Keratinocyte (primary cell): ENCODE results near the gene STK24. TPM values are rescaled to one million over a fixed set of nuclear protein-coding genes. Genes with fewer than 3 reads are reported as not detected.
A peak's percentile ranks its signal among the peaks of the same experiment; 100 is the strongest.

Source experiments
- DNase-seq: peaks from one replicate; pipeline ENCODE4 v3.0.0-alpha.2; 2011; ENCODE audit warnings: low read depth, missing footprints, low spot score
- FAIRE-seq: peaks from 2 replicates; lab custom pipeline; 2011; peaks lifted over from hg19 to GRCh38; lab: Jason Lieb, UNC
- H2AFZ ChIP-seq: 2 replicates; pipeline ENCODE4 v1.6.0; 2012; ENCODE audit warnings: low read length, control low read depth, inconsistent platforms; ENCODE audit not compliant: control insufficient read depth
- H3K27ac ChIP-seq: 2 replicates; pipeline ENCODE4 v1.5.1; 2011; ENCODE audit warnings: low read length; ENCODE audit not compliant: control insufficient read depth, insufficient read depth
- H3K27me3 ChIP-seq: 3 replicates; pipeline ENCODE4 v1.6.0; 2011; ENCODE audit warnings: low read length; ENCODE audit not compliant: control insufficient read depth, insufficient read depth; ENCODE audit errors: extremely low read depth
- H3K36me3 ChIP-seq, 2 experiments: 2 replicates in 1 of 2; 3 replicates in 1 of 2; pipeline ENCODE4 v1.5.1; 2011; ENCODE audit warnings: low read length in 2 of 2, mild to moderate bottlenecking in 1 of 2; ENCODE audit not compliant: control insufficient read depth in 2 of 2, insufficient read depth in 2 of 2; ENCODE audit errors: extremely low read depth in 1 of 2
- H3K4me1 ChIP-seq: 3 replicates; pipeline ENCODE4 v1.5.1; 2011; ENCODE audit warnings: low read length; ENCODE audit not compliant: control insufficient read depth, insufficient read depth; ENCODE audit errors: extremely low read depth
- H3K4me2 ChIP-seq: 3 replicates; pipeline ENCODE4 v1.6.0; 2011; ENCODE audit warnings: low read depth, low read length; ENCODE audit not compliant: control insufficient read depth, insufficient read depth; ENCODE audit errors: extremely low read depth
- H3K4me3 ChIP-seq, 3 experiments: fragments of 200-600 bp in 1 of 3; sonication (generic) in 1 of 3; 2 replicates in 2 of 3; 3 replicates in 1 of 3; pipeline ENCODE4 v1.5.1; 2011 to 2016; ENCODE audit warnings: low read length in 3 of 3, mild to moderate bottlenecking in 3 of 3, control low read depth in 2 of 3, inconsistent platforms in 1 of 3, low read depth in 1 of 3, mixed read lengths in 1 of 3, mixed run types in 1 of 3, moderate library complexity in 1 of 3; ENCODE audit not compliant: control insufficient read depth in 2 of 3, insufficient read depth in 2 of 3; ENCODE audit errors: extremely low read depth in 1 of 3
- H3K79me2 ChIP-seq: 2 replicates; pipeline ENCODE4 v1.6.0; 2012; ENCODE audit warnings: low read length; ENCODE audit not compliant: control insufficient read depth, insufficient read depth
- H3K9ac ChIP-seq: 3 replicates; pipeline ENCODE4 v1.6.0; 2011; ENCODE audit warnings: low read length; ENCODE audit not compliant: control insufficient read depth, insufficient read depth; ENCODE audit errors: extremely low read depth
- H3K9me1 ChIP-seq: 3 replicates; pipeline ENCODE4 v1.6.0; 2011; ENCODE audit warnings: low read length; ENCODE audit not compliant: control insufficient read depth, insufficient read depth; ENCODE audit errors: extremely low read depth
- H3K9me3 ChIP-seq: 2 replicates; pipeline ENCODE4 v1.5.1; 2012; ENCODE audit warnings: low read depth, low read length; ENCODE audit not compliant: control insufficient read depth
- H4K20me1 ChIP-seq: 3 replicates; pipeline ENCODE4 v1.6.0; 2011; ENCODE audit warnings: low read length; ENCODE audit not compliant: control insufficient read depth, insufficient read depth; ENCODE audit errors: extremely low read depth
- EZH2 ChIP-seq: IDR thresholded peaks from one replicate; pipeline ENCODE4 v1.6.1; 2012; ENCODE audit warnings: inconsistent platforms, mild to moderate bottlenecking, low read length, moderate library complexity
- dilution Hi-C: fragments of 300-500 bp; cut with MboI; formaldehyde crosslinking; loops from one replicate; pipeline ENCODE4 v1.7.0; 2020; ENCODE audit warnings: low sequenced_read_pairs; ENCODE audit not compliant: extremely low pct_ligation_motif_present
- polyA plus RNA-seq, 5 experiments: library from polyadenylated mRNA; depleted of rRNA in 3 of 5; stranded (reverse) in 3 of 5; stranded (forward) in 1 of 5; unstranded in 1 of 5; fragments of >200 nt; gene quantifications; 1 replicate in 1 of 5; 2 replicates in 3 of 5; 3 replicates in 1 of 5; pipeline versions ENCODE4 v1.2.1 to v1.2.3, GENCODE V29; 2011 to 2012; ENCODE audit warnings: missing spikeins in 2 of 5, low read depth in 1 of 5, low replicate concordance in 1 of 5
- TF ChIP-seq, protein P1 (sequence below), 3 experiments: IDR thresholded peaks in 1 of 3; conservative IDR thresholded peaks in 1 of 3; optimal IDR thresholded peaks in 1 of 3; 2 replicates in 2 of 3; 3 replicates in 1 of 3; pipeline versions ENCODE3 to v1.5.1; 2011; ENCODE audit warnings: low read length in 3 of 3, mild to moderate bottlenecking in 3 of 3, moderate library complexity in 2 of 3, control low read depth in 1 of 3, inconsistent platforms in 1 of 3; ENCODE audit not compliant: insufficient read depth in 2 of 3; ENCODE audit errors: extremely low read depth in 1 of 3

The STK24 gene
- polyA plus RNA-seq, 1 donor (not counting 4 experiments of a cell fraction or from before 2014, with no cell fraction given), result 81.6 TPM

DNA sequence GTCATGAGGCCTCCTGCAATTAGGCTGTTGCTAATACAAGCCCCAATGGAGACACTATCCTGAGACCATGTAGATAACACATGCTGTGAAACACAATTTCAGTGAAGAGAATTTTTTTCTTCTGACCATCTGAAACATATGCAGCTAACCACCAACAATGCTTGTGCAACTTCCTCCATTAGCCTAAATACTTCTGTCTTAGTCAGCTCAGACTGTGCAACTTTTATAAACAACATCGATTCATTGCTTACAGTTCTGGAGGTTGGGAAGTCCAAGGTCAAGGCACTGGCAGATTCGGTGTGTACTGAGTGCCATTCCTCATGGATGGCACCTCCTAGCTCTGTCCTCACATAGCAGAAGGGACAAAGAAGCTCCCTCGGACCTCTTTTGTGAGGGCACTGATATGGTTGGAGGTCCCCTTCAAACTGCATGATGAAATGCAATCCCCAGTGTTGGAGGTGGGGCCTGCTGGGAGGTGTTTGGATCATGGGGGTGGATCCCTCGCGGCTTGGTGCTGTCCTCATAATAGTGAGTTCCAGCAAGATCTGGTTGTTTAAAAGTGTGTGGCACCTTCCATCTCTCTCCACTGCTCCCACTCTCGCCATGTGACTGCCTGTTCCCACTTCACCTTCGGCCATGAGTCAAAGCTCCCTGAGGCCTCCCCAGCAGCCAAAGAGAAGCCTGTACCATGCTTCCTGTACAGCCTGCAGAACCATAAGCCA lies 27.7 kb downstream of the STK24 start:
- Histone ChIP-seq H4K20me1 (peaks cover 52% of the 10 kb centered on the region), H3K9me3 (no peaks in the 10 kb centered on the region), H3K4me1 (peaks cover 20% of the 10 kb centered on the region), H3K9me1 (peaks cover 13% of the 10 kb centered on the region), H3K4me2 (peak overlapping the region; percentile 12), H3K27me3 (no peaks in the 10 kb centered on the region), H2AFZ (no peak overlapping the region), H3K79me2 (peaks cover 96% of the 10 kb centered on the region), H3K27ac (peak overlapping the region; percentile 53), H3K36me3 (peaks cover 14 to 35% of the 10 kb centered on the region in 2 experiments), H3K9ac (no peak overlapping the region), H3K4me3 (no peak overlapping the region)
- dilution Hi-C loops, result no loop called here
- DNase-seq (no peak), FAIRE-seq (peak; percentile 74)
- TF ChIP-seq, protein P1, sequence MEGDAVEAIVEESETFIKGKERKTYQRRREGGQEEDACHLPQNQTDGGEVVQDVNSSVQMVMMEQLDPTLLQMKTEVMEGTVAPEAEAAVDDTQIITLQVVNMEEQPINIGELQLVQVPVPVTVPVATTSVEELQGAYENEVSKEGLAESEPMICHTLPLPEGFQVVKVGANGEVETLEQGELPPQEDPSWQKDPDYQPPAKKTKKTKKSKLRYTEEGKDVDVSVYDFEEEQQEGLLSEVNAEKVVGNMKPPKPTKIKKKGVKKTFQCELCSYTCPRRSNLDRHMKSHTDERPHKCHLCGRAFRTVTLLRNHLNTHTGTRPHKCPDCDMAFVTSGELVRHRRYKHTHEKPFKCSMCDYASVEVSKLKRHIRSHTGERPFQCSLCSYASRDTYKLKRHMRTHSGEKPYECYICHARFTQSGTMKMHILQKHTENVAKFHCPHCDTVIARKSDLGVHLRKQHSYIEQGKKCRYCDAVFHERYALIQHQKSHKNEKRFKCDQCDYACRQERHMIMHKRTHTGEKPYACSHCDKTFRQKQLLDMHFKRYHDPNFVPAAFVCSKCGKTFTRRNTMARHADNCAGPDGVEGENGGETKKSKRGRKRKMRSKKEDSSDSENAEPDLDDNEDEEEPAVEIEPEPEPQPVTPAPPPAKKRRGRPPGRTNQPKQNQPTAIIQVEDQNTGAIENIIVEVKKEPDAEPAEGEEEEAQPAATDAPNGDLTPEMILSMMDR (optimal IDR thresholded peaks at IDR 0.05 in 1 of 3, IDR thresholded peaks at IDR 0.05 in 1 of 3, conservative IDR thresholded peaks at IDR 0.05 in 1 of 3; ENCODE audit: extremely low read depth in 1 of 3, insufficient read depth in 2 of 3, low read length in 3 of 3), result no peak
- TF ChIP-seq EZH2, result no peak

DNA sequence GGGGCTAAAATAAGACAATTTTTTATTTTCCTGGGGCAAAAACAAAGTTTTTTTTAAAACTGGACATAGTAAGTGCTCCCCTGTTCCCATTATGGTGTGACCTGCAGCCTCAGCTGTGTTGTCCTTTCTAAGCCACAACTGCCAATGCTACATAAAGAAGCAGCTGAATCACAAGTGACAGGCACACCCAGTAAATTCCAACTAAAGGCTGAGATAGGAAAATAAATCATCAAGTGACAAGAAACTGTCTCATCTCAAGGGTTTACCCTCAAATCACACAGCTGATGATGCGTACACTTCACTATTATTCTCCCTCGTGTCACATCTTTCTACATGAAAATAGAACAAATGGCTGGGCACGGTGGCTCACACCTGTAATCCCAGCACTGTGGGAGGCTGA lies 28.7 kb downstream of the STK24 start:
- H4K20me1 ChIP-seq, result peaks cover 56% of the 10 kb centered on the region
- no peak overlapping the region for H2AFZ ChIP-seq
- H3K27me3 ChIP-seq, result no peaks in the 10 kb centered on the region
- H3K9me3 ChIP-seq, result no peaks in the 10 kb centered on the region
- no peak for TF ChIP-seq EZH2
- TF ChIP-seq, protein P1 (optimal IDR thresholded peaks at IDR 0.05 in 1 of 3, IDR thresholded peaks at IDR 0.05 in 1 of 3, conservative IDR thresholded peaks at IDR 0.05 in 1 of 3; ENCODE audit: extremely low read depth in 1 of 3, insufficient read depth in 2 of 3, low read length in 3 of 3), result no peak
- H3K9ac ChIP-seq, result no peak overlapping the region
- no peak overlapping the region for H3K27ac ChIP-seq
- dilution Hi-C loops, result no loop called here
- peaks cover 96% of the 10 kb centered on the region for H3K79me2 ChIP-seq
- H3K9me1 ChIP-seq, result peaks cover 10% of the 10 kb centered on the region
- DNase-seq (no peak), FAIRE-seq (no peak)
- H3K4me2 ChIP-seq, result no peak overlapping the region
- H3K4me1 ChIP-seq, result peaks cover 20% of the 10 kb centered on the region
- H3K4me3 ChIP-seq, result no peak overlapping the region
- H3K36me3 ChIP-seq, result peaks cover 15 to 35% of the 10 kb centered on the region in 2 experiments
